ENCODE results near the gene ASPN. TPM values are rescaled to one million over a fixed set of nuclear protein-coding genes. Genes with fewer than 3 reads are reported as not detected.

The ASPN gene
- 1.8 TPM in 1 of 2 replicates, not detected in the other for total RNA-seq

GRCh38 chr9:92482329-92482728 is at the start of gene ASPN:
Gene ASPN, minus strand, starts transcription at chr9:92482506.

GRCh38 chr9:92424340-92424739 is 58.0 kb downstream of the ASPN start, which contains the start of gene OMD:
Gene OMD, minus strand, starts transcription at chr9:92424471. Its CDS starts 6,913 bp downstream, at chr9:92417558.

Other genes starting within 250 kb of the ASPN start
- 234 and 239 TPM in 2 replicates for gene IARS1, start 188.8 kb downstream of the ASPN start, total RNA-seq
- 19.8 and 28.6 TPM in 2 replicates for gene NOL8, start 157.2 kb downstream of the ASPN start, total RNA-seq
- gene CENPP, start 156.6 kb downstream of the ASPN start, total RNA-seq = 2.0 and 4.1 TPM in 2 replicates
- gene OGN, start 77.9 kb downstream of the ASPN start, total RNA-seq = under 0.01 TPM in 1 of 2 replicates, not detected in the other
- 0.94 TPM in 1 of 2 replicates, not detected in the other for gene OMD, start 58.0 kb downstream of the ASPN start, total RNA-seq
- gene ECM2, start 53.5 kb upstream of the ASPN start, total RNA-seq = 0.18 and 0.38 TPM in 2 replicates
- 16.7 and 22.1 TPM in 2 replicates for gene IPPK, start 187.6 kb upstream of the ASPN start, total RNA-seq